ENCODE data around the gene TMEM219.

Gene TMEM219

GRCh38 chr16:29961479-29962343 is at the start of gene TMEM219:
TMEM219 (plus strand) TSS chr16:29962079; CDS start chr16:29963144, 1,065 bp downstream.
- no peak for TF ChIP-seq ZNF274 (IDR thresholded peaks at IDR 0.05; ENCODE audit: low read depth, low read length)
- peak within 1 kb of the TSS; percentile 66 for H3K4me3 ChIP-seq (ENCODE audit: low read length)

DNA sequence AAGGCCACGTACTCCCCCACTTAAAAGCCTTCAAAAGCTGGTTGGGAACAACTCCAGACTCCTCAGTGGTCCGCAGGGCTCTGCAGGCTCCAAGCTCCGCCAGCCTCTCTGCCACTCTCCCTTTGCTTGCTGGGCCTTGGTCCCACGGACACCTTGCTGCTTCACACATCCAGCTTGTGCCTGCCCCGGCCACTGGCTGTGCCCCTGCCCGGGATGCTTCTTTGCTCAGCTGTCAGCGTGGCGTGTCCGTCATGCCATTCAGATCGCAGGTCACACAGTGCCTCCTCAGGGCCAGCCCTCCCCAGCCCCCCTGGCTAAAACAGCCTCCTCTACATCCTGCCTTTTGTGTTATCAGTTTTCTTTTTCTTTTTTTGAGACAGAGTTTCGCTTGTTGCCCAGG is 49.8 kb upstream of the TMEM219 start:
- H3K4me3 ChIP-seq (ENCODE audit: low read length) = no peak overlapping the region
- no peak for TF ChIP-seq ZNF274 (IDR thresholded peaks at IDR 0.05; ENCODE audit: low read depth, low read length)

- no peak overlapping the region for H3K4me3 ChIP-seq (ENCODE audit: low read length)
- no peak for TF ChIP-seq ZNF274 (IDR thresholded peaks at IDR 0.05; ENCODE audit: low read depth, low read length)
Observed at GRCh38 chr16:29913514-29913913, 48.4 kb upstream of the TMEM219 start.

DNA sequence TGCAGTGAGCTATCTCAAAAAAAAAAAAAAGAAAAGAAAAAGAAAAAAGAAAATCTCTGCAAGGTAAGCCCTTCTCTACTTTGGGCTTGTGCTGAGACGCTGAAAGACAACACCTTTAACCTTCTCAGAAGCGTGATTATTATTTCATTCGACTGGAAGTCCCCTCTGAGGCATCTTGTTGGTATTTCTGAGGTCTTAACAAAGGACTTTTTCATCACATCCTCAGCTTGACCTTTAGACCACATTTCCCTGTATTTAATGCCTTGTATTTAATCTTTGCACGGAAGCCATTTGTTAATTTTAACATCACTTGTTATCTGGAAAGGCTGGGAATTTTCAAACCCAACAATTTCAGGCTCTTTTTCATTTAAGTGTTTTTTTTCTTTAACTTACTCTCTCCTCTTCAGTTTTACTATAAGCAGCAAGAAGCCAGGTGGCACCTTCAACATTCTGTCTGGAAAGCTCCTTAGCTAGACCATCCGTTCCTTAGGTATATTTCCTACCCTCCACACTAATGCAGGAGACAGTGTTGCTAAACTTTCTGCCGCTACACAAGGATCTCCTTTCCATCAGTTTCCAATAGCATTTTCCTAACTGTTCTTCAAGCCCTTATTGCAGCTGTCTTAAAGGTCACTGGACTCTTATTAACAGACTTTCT is 46.2 kb upstream of the TMEM219 start:
- no peak for TF ChIP-seq ZNF274 (IDR thresholded peaks at IDR 0.05; ENCODE audit: low read depth, low read length)
- H3K4me3 ChIP-seq (ENCODE audit: low read length) = no peak overlapping the region

DNA sequence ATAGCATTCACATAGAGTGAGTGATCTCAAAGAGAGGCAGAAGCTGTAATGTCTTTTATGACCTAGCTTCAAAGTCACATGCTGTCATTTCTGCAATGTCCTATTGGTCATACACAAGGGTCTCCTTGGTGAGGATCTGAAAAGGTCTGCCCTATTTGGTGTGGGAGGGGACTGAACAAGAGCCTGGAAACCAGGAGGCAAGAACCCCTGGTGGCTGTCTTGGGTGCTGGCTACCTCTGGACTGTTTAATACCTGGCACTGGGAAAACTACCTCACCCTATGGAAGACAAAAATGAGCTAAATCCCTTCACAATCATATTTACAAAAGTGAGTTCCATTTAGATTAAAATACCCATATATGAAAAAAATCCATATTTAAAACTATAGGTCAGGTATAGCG is 44.9 kb upstream of the TMEM219 start:
- H3K4me3 ChIP-seq (ENCODE audit: low read length) = no peak overlapping the region
- no peak for TF ChIP-seq ZNF274 (IDR thresholded peaks at IDR 0.05; ENCODE audit: low read depth, low read length)

DNA sequence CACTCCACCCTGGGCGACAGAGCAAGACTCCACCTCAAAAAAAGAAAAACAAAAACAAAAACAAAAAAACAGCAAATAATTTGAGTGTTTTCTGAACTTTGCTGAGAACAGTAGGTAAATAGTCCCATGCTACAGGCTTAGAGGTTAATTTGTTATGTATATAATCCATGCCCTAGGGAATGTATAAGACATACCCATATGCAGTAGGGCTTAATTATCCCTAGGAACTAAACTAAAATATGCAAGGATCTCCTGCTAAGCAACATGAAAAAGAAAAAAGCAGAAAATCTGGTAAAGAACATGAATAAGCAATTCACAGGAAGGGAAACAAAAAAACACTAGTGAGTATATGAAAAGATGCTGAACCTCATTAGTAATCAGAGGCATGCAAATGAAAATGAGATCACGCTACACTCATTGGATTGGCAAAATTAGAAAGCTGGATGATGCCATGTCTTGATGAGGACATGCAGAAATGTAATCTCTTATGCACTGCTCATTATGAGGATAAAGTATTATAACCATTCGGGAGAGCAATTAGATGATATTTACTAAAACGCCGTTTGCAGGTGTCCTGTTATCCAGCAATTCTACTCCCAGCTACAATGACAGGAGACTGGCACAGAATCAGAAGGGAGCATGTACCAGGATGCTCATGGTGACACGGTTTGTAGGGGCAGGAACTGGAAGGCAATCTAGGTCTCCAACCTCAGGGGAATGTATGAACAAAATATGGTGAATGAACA is 41.4 kb upstream of the TMEM219 start:
- no peak overlapping the region for H3K4me3 ChIP-seq (ENCODE audit: low read length)
- no peak for TF ChIP-seq ZNF274 (IDR thresholded peaks at IDR 0.05; ENCODE audit: low read depth, low read length)

- TF ChIP-seq ZNF274 (IDR thresholded peaks at IDR 0.05; ENCODE audit: low read depth, low read length) = no peak
- H3K4me3 ChIP-seq (ENCODE audit: low read length) = no peak overlapping the region
Observed at GRCh38 chr16:29921034-29921385, 40.9 kb upstream of the TMEM219 start.

GRCh38 chr16:29922326-29922725 is 39.6 kb upstream of the TMEM219 start:
- TF ChIP-seq ZNF274 (IDR thresholded peaks at IDR 0.05; ENCODE audit: low read depth, low read length) = no peak

DNA sequence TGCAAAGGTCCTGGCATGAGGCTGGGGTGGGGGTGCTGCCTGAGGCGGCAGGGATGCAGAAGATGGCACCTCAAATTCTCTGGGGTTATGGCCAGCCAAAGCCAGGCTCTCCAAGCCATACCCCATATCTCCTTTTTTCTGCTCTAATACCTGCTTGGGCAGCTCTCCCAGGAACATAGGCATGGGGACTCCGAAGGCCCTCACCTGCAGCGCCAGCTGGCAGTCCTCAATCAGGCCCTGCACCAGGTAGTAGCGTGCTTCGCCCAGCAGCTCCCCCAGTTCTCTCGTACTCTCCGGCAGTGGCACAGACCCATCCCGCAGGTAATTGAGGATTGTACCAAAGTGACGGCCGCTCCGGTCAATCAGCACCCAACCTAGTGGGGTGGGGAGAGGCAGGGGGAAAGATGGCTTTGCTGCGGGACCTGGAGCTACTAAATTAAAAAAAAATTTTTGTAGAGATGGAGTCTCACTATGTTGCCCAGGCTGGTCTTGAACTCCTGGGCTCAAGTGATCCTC is 38.8 kb upstream of the TMEM219 start:
- TF ChIP-seq ZNF274 (IDR thresholded peaks at IDR 0.05; ENCODE audit: low read depth, low read length) = no peak
- no peak overlapping the region for H3K4me3 ChIP-seq (ENCODE audit: low read length)

More at GRCh38 chr16:29922326-29922725, 39.6 kb upstream of the TMEM219 start:
- no peak overlapping the region for H3K4me3 ChIP-seq (ENCODE audit: low read length)

DNA sequence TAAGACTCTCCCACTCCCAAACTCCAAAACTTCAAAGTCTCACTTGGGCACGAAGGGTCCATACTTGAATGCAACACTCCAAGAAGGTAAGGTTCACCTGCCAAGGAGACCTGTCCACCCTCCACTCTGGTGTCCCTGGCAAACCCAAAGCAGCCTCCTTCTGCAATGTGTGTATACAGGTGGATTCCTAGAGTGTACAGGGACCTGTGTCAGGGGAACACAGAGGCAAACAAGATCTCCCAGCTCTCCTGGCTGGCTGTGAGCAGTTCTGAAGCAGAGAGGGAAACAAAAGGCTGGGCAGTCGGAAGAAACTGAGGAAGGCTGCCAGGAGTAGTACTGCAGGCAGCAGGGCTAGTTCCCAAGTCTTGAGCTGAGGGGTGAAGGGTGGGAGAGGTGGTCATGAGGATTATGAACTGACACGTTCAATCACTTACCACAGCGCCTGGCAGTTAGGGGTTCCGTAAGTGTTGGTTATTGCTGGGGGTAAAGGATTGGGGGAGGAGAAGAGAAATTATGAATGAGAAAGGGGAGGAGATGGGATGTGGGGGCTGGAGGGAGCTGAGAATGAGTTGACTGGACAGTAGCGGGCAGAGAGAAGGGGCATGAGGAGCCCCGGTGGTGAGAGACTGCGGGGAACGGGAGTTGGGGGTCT is 36.6 kb upstream of the TMEM219 start:
- TF ChIP-seq ZNF274 (IDR thresholded peaks at IDR 0.05; ENCODE audit: low read depth, low read length) = no peak
- peak overlapping the region; percentile 95 for H3K4me3 ChIP-seq (ENCODE audit: low read length)

- peak within 1 kb of the TSS; percentile 95 for H3K4me3 ChIP-seq (ENCODE audit: low read length)
- TF ChIP-seq ZNF274 (IDR thresholded peaks at IDR 0.05; ENCODE audit: low read depth, low read length) = no peak
Observed at GRCh38 chr16:29925781-29926710, 35.8 kb upstream of the TMEM219 start, which contains the start of gene KCTD13. KCTD13 (minus strand) TSS chr16:29926226; CDS start chr16:29926033, 193 bp downstream.

DNA sequence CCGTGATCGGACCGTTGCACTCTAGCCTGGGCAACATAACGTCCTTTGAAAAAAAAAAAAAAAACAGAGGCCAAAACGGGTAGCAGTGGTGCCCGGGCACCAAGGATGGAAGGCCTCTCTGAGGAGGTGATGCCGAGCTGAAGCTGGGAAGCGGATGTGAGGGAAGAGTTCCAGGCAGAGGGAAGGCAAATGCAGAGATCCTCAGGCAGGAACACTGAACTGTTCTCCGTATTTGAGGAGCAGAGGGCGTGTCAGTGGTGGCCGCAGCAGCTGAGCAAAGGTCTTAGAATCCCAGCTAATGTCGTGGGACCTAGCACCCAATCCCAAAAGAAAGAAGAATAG is 35.2 kb upstream of the TMEM219 start:
- no peak for TF ChIP-seq ZNF274 (IDR thresholded peaks at IDR 0.05; ENCODE audit: low read depth, low read length)

More for the DNA sequence above, 35.2 kb upstream of the TMEM219 start:
- peak overlapping the region; percentile 61 for H3K4me3 ChIP-seq (ENCODE audit: low read length)

Measured in GM08714 (cell line).